Measurements from ENCODE around the gene SLC22A14. TPM values are rescaled to one million over a fixed set of nuclear protein-coding genes. Genes with fewer than 3 reads are reported as not detected.

Gene SLC22A14
- total RNA-seq, 4 donors from 2014 or later: 0.28 TPM; not detected in 3

DNA sequence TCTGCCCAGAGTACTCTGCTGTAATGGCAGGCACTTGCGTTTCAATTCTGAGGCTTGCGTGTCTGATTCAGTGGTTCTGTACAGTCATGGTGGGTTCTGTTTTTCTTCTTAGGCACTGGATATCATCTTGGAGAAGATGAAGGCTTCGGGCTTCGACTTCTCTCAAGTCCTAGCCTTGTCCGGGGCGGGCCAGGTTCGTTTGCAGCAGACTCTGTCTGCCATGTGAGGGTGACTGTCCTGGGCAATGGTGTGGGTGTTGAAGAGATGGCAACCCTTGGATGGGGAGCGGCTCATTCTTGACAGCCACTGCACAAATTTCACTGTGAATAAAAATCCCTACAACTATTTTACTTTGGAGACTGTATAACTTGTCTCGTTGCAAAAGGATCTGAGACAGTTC is 80.7 kb downstream of the SLC22A14 start:
- Histone ChIP-seq H3K4me1 (no peaks in the 10 kb centered on the region), H3K4me3 (no peak overlapping the region), H3K27ac (no peak overlapping the region), H3K27me3 (no peaks in the 10 kb centered on the region), H3K36me3 (no peaks in the 10 kb centered on the region), H3K9me3 (no peaks in the 10 kb centered on the region)
- no peak for DNase-seq
- intact Hi-C loops (cut with DNase I; ENCODE audit: low total_unique reads): no loop called here
- no peak for TF ChIP-seq POLR2A (IDR thresholded peaks at IDR 0.05)
- TF ChIP-seq CTCF (IDR thresholded peaks at IDR 0.05): no peak

- TF ChIP-seq CTCF (IDR thresholded peaks at IDR 0.05): no peak
- TF ChIP-seq POLR2A (IDR thresholded peaks at IDR 0.05): no peak
- Histone ChIP-seq H3K4me3 (no peak overlapping the region), H3K36me3 (no peaks in the 10 kb centered on the region), H3K4me1 (no peaks in the 10 kb centered on the region), H3K9me3 (no peaks in the 10 kb centered on the region), H3K27ac (no peak overlapping the region), H3K27me3 (no peaks in the 10 kb centered on the region)
- intact Hi-C loops (cut with DNase I; ENCODE audit: low total_unique reads): no loop called here
- no peak for DNase-seq
These were observed 82.8 kb downstream of the SLC22A14 start for GRCh38 chr3:38364721-38365400.

DNA sequence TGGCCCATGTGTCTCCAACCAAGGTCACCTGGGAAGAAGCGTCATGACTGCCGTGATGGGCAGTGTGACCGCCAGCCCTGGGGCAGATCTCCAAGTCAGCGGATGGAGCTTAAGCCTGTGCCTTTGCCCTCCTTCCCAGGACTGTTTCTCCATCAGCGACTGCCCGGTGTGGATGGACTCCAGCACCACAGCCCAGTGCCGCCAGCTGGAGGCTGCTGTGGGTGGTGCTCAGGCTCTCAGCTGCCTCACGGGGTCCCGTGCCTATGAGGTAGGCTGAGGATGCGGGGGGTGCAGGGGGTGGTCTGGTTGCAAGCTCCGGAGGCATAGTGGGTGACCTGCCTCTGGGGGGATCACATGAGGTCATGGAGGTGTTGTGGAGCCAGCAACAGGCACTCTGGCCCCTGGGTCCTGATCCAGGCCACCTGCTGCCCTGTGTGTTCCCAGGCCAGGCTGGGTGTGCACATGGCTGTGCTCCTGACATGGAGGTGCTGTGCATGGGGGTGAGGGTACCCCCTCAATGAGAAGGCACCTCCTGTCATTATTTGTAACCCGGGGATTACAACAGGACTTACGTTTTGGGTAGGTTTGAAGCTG is 83.5 kb downstream of the SLC22A14 start:
- H3K4me1 ChIP-seq: no peaks in the 10 kb centered on the region
- TF ChIP-seq POLR2A (IDR thresholded peaks at IDR 0.05): no peak

DNA sequence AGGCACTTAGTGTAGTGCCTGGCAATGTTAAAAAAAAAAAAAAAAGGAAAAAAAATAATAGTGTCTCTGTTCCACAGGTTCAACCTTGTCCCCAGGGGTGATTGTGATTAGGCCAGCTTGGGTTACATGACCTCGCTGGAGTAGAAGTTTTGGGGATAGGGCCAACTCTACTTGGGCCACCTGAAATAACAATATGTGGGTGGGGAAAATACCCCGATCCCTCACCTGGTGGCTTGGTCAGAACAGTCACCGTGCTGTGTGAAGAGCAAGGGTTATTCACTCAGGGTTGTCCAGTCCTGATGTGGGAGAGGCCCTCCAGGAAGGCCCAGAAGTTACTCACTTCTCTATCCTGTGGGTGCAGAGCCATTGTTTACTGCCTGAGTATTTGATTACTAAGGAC is 84.0 kb downstream of the SLC22A14 start:
- intact Hi-C loops (cut with DNase I; ENCODE audit: low total_unique reads): no loop called here

More for the DNA sequence above, 83.5 kb downstream of the SLC22A14 start:
- intact Hi-C loops (cut with DNase I; ENCODE audit: low total_unique reads): no loop called here
- Histone ChIP-seq H3K27ac (no peak overlapping the region), H3K36me3 (no peaks in the 10 kb centered on the region), H3K27me3 (no peaks in the 10 kb centered on the region), H3K9me3 (no peaks in the 10 kb centered on the region), H3K4me3 (no peak overlapping the region)
- DNase-seq: no peak

DNA sequence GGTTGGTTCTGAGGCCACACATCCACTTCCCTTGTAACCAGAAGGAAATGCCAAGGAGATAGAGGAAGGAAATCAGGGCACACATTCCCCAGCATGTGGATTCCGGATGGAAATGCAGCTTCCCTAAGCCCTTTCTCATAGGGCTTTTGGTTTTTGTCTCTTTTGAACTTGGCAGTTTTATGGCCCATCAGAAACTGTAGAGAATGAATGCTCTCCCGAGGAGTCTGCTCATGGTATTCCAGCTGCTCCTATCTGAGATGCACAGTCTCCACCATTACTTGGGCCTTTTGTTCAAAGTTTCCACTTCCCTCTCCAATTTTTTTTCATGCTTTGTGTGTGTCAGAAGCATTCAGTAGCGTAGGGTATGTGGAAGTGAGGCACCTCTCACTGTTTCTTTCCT is 85.7 kb downstream of the SLC22A14 start:
- Histone ChIP-seq H3K27ac (peak overlapping the region; percentile 39 to 50), H3K36me3 (no peaks in the 10 kb centered on the region), H3K27me3 (no peaks in the 10 kb centered on the region), H3K4me1 (no peaks in the 10 kb centered on the region), H3K4me3 (no peak overlapping the region), H3K9me3 (no peaks in the 10 kb centered on the region)
- TF ChIP-seq POLR2A (IDR thresholded peaks at IDR 0.05): no peak
- TF ChIP-seq CTCF (IDR thresholded peaks at IDR 0.05): no peak
- intact Hi-C loops (cut with DNase I; ENCODE audit: low total_unique reads): no loop called here
- DNase-seq: peak in 1 of 2 donors; percentile 33

More for the DNA sequence above, 84.0 kb downstream of the SLC22A14 start:
- Histone ChIP-seq H3K4me3 (no peak overlapping the region), H3K9me3 (no peaks in the 10 kb centered on the region), H3K27me3 (no peaks in the 10 kb centered on the region), H3K36me3 (no peaks in the 10 kb centered on the region), H3K27ac (no peak overlapping the region), H3K4me1 (no peaks in the 10 kb centered on the region)
- DNase-seq: no peak
- TF ChIP-seq CTCF (IDR thresholded peaks at IDR 0.05) (no peak), POLR2A (IDR thresholded peaks at IDR 0.05) (no peak)

Small RNAs within 50 kb of the gene (small RNA-seq; reads per million reads assigned to genes)
- gene RNU6-235P: not detected

Other genes starting within 250 kb of the SLC22A14 start
- gene DLEC1, start 243.1 kb upstream of the SLC22A14 start, total RNA-seq: 1 to 10 TPM in 3 of 4 donors, not detected in 1; 1.5 to 2.8 (median 1.9) TPM
- 10 to 100 TPM; 22.3 to 54.1 (median 37.6) TPM for gene ACAA1, start 145.2 kb upstream of the SLC22A14 start, total RNA-seq
- gene MYD88, start 143.6 kb upstream of the SLC22A14 start, total RNA-seq: 10 to 100 TPM in 3 of 4 donors, 1 to 10 TPM in 1; 2.0 to 30.9 (median 22.3) TPM
- 10 to 100 TPM; 12.9 to 45.6 (median 39.5) TPM for gene OXSR1, start 116.8 kb upstream of the SLC22A14 start, total RNA-seq
- under 1 TPM in 2 of 4 donors, not detected in 2; under 0.01 to 0.70 TPM for gene SLC22A13, start 16.5 kb upstream of the SLC22A14 start, total RNA-seq
- 10 to 100 TPM in 1 of 4 donors, 1 to 10 TPM in 2, under 1 TPM in 1; 0.26 to 12.7 (median 6.5) TPM for gene XYLB, start 64.5 kb downstream of the SLC22A14 start, total RNA-seq
- gene ACVR2B, start 171.6 kb downstream of the SLC22A14 start, total RNA-seq: 10 to 100 TPM in 2 of 4 donors, 1 to 10 TPM in 2; 3.1 to 13.8 (median 9.4) TPM
- gene EXOG, start 214.0 kb downstream of the SLC22A14 start, total RNA-seq: 10 to 100 TPM in 2 of 4 donors, 1 to 10 TPM in 2; 6.2 to 22.8 (median 13.8) TPM